Measurements from ENCODE around the gene TTLL13. TPM values are rescaled to one million over a fixed set of nuclear protein-coding genes. Genes with fewer than 3 reads are reported as not detected.

The TTLL13 gene
- total RNA-seq, 1 donor from 2014 or later: 0.19 TPM

DNA sequence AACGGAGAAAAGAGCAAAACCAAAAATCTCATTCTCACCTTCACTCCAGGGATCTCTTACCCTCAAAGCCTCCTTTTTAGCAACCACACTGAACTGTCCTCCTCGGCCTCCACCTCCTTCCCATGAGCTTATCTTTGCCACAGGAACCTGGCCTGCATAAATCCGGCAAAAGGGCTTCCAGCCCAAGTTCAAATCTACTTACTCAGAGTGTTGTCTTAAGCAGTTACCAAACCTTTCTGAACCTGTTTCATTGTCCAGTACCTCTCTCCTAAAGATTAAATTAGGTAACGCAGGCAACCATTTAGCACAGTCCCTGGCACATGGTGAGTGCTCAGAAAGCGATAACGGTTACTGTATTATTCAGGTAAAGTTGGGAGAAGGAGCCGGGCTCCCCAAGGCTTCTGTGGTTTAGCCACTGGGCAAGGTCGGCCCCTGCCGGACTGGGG, 16.4 kb upstream of the TTLL13 start:
- H3K4me1 ChIP-seq: peaks cover 65% of the 10 kb centered on the region
- peak overlapping the region; percentile 74 for H3K4me3 ChIP-seq
- intact Hi-C loops (cut with micrococcal nuclease): no loop called here
- no peak for DNase-seq
- peak overlapping the region; percentile 92 for H3K27ac ChIP-seq (replicated peaks)
- H3K9me3 ChIP-seq (replicated peaks): no peaks in the 10 kb centered on the region
- no peaks in the 10 kb centered on the region for H3K27me3 ChIP-seq (ENCODE audit: low read depth)
- TF ChIP-seq, protein P1, sequence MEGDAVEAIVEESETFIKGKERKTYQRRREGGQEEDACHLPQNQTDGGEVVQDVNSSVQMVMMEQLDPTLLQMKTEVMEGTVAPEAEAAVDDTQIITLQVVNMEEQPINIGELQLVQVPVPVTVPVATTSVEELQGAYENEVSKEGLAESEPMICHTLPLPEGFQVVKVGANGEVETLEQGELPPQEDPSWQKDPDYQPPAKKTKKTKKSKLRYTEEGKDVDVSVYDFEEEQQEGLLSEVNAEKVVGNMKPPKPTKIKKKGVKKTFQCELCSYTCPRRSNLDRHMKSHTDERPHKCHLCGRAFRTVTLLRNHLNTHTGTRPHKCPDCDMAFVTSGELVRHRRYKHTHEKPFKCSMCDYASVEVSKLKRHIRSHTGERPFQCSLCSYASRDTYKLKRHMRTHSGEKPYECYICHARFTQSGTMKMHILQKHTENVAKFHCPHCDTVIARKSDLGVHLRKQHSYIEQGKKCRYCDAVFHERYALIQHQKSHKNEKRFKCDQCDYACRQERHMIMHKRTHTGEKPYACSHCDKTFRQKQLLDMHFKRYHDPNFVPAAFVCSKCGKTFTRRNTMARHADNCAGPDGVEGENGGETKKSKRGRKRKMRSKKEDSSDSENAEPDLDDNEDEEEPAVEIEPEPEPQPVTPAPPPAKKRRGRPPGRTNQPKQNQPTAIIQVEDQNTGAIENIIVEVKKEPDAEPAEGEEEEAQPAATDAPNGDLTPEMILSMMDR (IDR thresholded peaks at IDR 0.05; ENCODE audit: borderline replicate concordance): no peak
- H3K36me3 ChIP-seq: peaks cover 62% of the 10 kb centered on the region

DNA sequence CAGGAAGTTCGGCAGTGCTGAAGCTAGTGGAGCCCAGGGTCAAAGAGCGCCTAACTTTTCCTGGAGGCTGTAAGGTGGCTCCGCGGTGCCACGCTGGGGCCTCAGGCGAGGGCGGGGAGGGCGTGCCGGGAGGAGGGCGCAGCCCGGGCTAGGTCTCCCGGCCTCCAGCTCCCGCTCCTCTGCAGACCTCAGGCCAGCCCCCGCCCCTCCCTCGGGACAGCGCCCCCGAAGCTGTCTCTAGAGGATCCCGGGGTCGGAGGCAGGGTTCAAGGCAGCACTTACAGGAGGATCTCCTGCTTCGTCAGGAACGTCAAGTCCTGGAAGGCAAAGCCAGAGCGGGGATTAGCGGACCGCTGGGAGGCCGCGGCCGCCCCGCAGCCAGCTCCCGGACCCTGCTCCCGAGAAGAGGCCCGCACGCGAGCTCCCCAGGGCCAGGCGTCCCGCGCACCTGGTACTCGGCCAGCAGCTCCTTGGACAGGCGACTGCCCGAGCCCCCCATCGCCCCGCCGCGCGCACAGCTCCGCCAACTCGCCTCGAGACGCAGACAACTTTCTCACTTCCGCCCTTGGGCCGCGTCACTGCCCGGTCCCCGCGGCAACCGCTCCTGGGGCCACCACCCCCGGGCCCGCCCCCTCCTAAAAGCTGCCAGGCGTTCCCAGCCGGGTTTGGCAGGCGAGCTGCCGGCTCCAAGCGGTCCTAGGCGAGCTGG, 15.8 kb upstream of the TTLL13 start, which contains the start of gene CIB1:
TSS of gene CIB1 (minus strand) at position 555 of the 709 bp plus-strand sequence. CDS start at position 499, 56 bp downstream.
- no peaks in the 10 kb centered on the region for H3K27me3 ChIP-seq (ENCODE audit: low read depth)
- intact Hi-C loops (cut with micrococcal nuclease): no loop called here
- TF ChIP-seq, protein P1 (IDR thresholded peaks at IDR 0.05; ENCODE audit: borderline replicate concordance): peak; percentile 62
- peak within 1 kb of the TSS; percentile 92 for H3K27ac ChIP-seq (replicated peaks)
- H3K4me1 ChIP-seq: peaks cover 61% of the 10 kb centered on the region
- H3K4me3 ChIP-seq: peak within 1 kb of the TSS; percentile 74
- H3K36me3 ChIP-seq: peaks cover 62% of the 10 kb centered on the region
- DNase-seq: peak; percentile 98
- no peaks in the 10 kb centered on the region for H3K9me3 ChIP-seq (replicated peaks)

DNA sequence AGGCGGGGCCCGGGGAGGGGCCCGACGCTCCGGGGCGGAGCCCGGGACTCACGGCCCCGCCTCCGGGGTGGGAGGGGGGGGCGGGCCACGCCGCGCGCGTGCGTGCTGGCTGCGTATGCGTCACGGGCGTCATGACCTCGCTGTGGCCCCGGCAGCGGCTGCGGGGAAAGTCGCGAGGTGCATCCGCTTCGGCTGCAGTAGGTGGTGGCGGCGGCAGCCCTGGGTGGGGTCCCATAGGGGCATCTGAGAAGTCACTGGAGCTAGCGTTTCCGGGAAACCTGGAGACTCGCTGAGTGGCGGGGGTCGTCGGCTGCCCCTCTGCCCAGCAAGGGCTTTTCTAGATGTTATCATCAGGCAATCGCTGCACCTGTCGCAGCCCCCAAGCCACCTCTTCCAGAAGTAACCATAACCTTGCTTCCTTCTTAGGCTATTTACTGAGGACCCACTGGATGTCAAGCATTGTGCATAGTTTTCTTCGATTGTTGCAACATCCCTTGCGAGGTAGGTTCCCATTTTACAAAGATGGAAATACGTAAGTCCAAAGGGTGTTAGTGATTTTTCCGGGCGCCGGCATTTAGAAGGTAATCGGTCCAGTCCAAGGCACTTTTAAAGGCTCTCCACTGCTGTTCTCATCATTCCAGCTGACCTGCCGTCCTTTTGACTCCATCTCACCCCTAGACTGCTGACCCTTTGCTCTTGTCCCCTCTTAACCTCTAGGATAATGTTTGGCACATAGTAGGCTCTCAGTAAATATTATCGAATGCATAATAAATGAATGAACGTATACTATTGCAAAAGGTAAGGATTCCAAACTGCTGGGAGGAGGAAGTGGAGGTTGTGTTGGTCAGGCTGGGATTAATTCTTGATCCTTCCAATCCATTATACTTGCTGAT, 15.0 kb upstream of the TTLL13 start, which contains the start of gene GDPGP1:
TSS of gene GDPGP1 (plus strand) at position 114 of the 893 bp plus-strand sequence. CDS start 6,700 bp downstream, outside the sequence.
- peaks cover 53% of the 10 kb centered on the region for H3K4me1 ChIP-seq
- intact Hi-C loops (cut with micrococcal nuclease): no loop called here

DNA sequence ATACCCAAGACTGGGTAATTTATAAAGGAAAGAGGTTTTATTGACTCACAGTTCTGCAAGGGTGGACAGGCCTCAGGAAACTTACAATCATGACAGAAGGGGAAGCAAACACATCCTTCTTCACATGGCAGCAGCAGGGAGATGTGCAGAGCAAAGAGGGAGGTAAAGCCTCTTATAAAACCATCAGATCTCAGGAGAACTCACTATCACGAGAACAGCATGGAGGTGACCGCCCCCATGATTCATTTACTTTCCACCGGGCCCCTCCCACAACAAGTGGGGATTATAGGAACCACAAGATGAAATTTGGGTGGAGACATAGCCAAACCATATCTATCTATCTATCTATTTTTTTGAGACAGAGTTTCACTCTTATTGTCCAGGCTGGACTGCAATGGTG, 10.0 kb upstream of the TTLL13 start:
- Histone ChIP-seq H3K4me3 (no peak overlapping the region), H3K27ac (replicated peaks) (no peak overlapping the region), H3K36me3 (peaks cover 49% of the 10 kb centered on the region), H3K4me1 (peaks cover 22% of the 10 kb centered on the region), H3K27me3 (ENCODE audit: low read depth) (no peaks in the 10 kb centered on the region), H3K9me3 (replicated peaks) (no peaks in the 10 kb centered on the region)
- DNase-seq: no peak
- intact Hi-C loops (cut with micrococcal nuclease): no loop called here
- TF ChIP-seq, protein P1 (IDR thresholded peaks at IDR 0.05; ENCODE audit: borderline replicate concordance): no peak

More for the DNA sequence above, 15.0 kb upstream of the TTLL13 start, which contains the start of gene GDPGP1:
- H3K9me3 ChIP-seq (replicated peaks): no peaks in the 10 kb centered on the region
- peak within 1 kb of the TSS; percentile 74 for H3K4me3 ChIP-seq
- peaks cover 60% of the 10 kb centered on the region for H3K36me3 ChIP-seq
- TF ChIP-seq, protein P1 (IDR thresholded peaks at IDR 0.05; ENCODE audit: borderline replicate concordance): no peak
- H3K27ac ChIP-seq (replicated peaks): peak within 1 kb of the TSS; percentile 92
- DNase-seq: no peak
- no peaks in the 10 kb centered on the region for H3K27me3 ChIP-seq (ENCODE audit: low read depth)

DNA sequence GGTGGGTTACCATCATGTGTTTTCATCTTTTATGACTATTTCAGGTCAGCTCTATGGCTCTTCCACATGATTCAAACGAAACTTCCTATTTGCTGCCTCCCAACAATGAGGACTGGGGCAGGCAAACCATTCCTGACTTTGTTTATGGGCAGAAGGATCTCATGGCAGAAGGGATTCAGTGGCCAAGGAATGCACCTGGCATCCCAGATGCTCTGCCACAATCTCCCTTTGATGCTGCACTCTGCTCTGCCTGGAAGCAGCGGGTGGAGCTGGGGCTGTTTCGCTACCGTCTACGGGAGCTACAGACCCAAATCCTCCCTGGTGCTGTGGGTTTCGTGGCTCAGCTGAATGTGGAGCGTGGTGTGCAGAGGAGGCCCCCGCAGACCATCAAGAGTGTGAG, 8.5 kb upstream of the TTLL13 start:
- H3K4me1 ChIP-seq: peaks cover 13% of the 10 kb centered on the region
- H3K27ac ChIP-seq (replicated peaks): peak overlapping the region; percentile 50
- TF ChIP-seq, protein P1 (IDR thresholded peaks at IDR 0.05; ENCODE audit: borderline replicate concordance): no peak
- H3K4me3 ChIP-seq: no peak overlapping the region
- intact Hi-C loops (cut with micrococcal nuclease): no loop called here
- H3K9me3 ChIP-seq (replicated peaks): no peaks in the 10 kb centered on the region
- no peaks in the 10 kb centered on the region for H3K27me3 ChIP-seq (ENCODE audit: low read depth)
- peaks cover 47% of the 10 kb centered on the region for H3K36me3 ChIP-seq
- DNase-seq: no peak
